Activated naive CD4-positive, alpha-beta T cell treated with anti-CD3 and anti-CD28 coated beads, Interleukin-2, amount 50 U/mL, for 72 hours (primary cell): Measurements from ENCODE around the gene PIP4K2C. TPM values are rescaled to one million over a fixed set of nuclear protein-coding genes. Genes with fewer than 3 reads are reported as not detected.

ENCODE experiments used
- ATAC-seq, 2 donors: fragments of 150-1000 bp; cut with Tn5 transposase; 2 replicates each; pipeline ENCODE4 v1.10.0; 2021; ENCODE audit warnings: mild to moderate bottlenecking in 2 of 2, moderate library complexity in 2 of 2
- DNase-seq, 2 donors: peaks; one replicate each; pipeline ENCODE4 v3.0.0; 2021 to 2022; ENCODE audit warnings: low spot score in 2 of 2
- H3K27ac Mint-ChIP-seq, 2 donors: one replicate each; pipeline ENCODE4 v1.8.0; 2022; ENCODE audit warnings: mild to moderate bottlenecking in 2 of 2, mixed read lengths in 2 of 2
- H3K36me3 Mint-ChIP-seq, 2 donors: one replicate each; pipeline ENCODE4 v1.8.0; 2022; ENCODE audit warnings: mixed read lengths in 2 of 2
- H3K9me3 Mint-ChIP-seq, 2 donors: one replicate each; pipeline ENCODE4 v1.8.0; 2022; ENCODE audit warnings: mixed read lengths in 2 of 2
- total RNA-seq, 2 donors: library from RNA; stranded (reverse); gene quantifications; one replicate each; pipeline ENCODE4 v1.2.3, GENCODE V29; 2022

Gene PIP4K2C
- total RNA-seq, 2 donors from 2014 or later = 13.8 to 43.7 TPM

- no peaks in the 10 kb centered on the region for H3K9me3 Mint-ChIP-seq
- H3K36me3 Mint-ChIP-seq = peaks cover 0 to 4% of the 10 kb centered on the region in 2 donors
- ATAC-seq (peak; percentile 86 to 89), DNase-seq (peak in 1 of 2 donors; percentile 71)
- no peak overlapping the region for H3K27ac Mint-ChIP-seq
Observed at GRCh38 chr12:57621497-57622292, 30.7 kb downstream of the PIP4K2C start.

GRCh38 chr12:57622293-57623245 lies 31.6 kb downstream of the PIP4K2C start:
- ATAC-seq (no peak), DNase-seq (peak in 1 of 2 donors; percentile 2)
- Mint-ChIP-seq H3K36me3 (peaks cover 0 to 4% of the 10 kb centered on the region in 2 donors), H3K9me3 (no peaks in the 10 kb centered on the region), H3K27ac (no peak overlapping the region)

GRCh38 chr12:57623385-57623784 lies 32.4 kb downstream of the PIP4K2C start:
- peak in 1 of 2 donors; percentile 1 for DNase-seq
- no peaks in the 10 kb centered on the region for H3K9me3 Mint-ChIP-seq

GRCh38 chr12:57623811-57624390 lies 32.9 kb downstream of the PIP4K2C start:
- Mint-ChIP-seq H3K27ac (no peak overlapping the region), H3K36me3 (peaks cover 0 to 4% of the 10 kb centered on the region in 2 donors), H3K9me3 (no peaks in the 10 kb centered on the region)
- no peak for ATAC-seq
- peak in 1 of 2 donors; percentile 1 for DNase-seq

More at GRCh38 chr12:57623385-57623784, 32.4 kb downstream of the PIP4K2C start:
- no peak for ATAC-seq
- Mint-ChIP-seq H3K36me3 (peaks cover 0 to 4% of the 10 kb centered on the region in 2 donors), H3K27ac (no peak overlapping the region)

- ATAC-seq = no peak
- no peaks in the 10 kb centered on the region for H3K9me3 Mint-ChIP-seq
- peak in 1 of 2 donors; percentile 1 for DNase-seq
- no peak overlapping the region for H3K27ac Mint-ChIP-seq
- peaks cover 0 to 4% of the 10 kb centered on the region in 2 donors for H3K36me3 Mint-ChIP-seq
Observed at GRCh38 chr12:57624441-57625220, 33.6 kb downstream of the PIP4K2C start.

- DNase-seq (peak in 1 of 2 donors; percentile 2), ATAC-seq (no peak)
- H3K36me3 Mint-ChIP-seq = peaks cover 0 to 4% of the 10 kb centered on the region in 2 donors
- no peaks in the 10 kb centered on the region for H3K9me3 Mint-ChIP-seq
- H3K27ac Mint-ChIP-seq = no peak overlapping the region
Observed at GRCh38 chr12:57625261-57626032, 34.5 kb downstream of the PIP4K2C start.

- Mint-ChIP-seq H3K36me3 (no peaks in the 10 kb centered on the region), H3K9me3 (no peaks in the 10 kb centered on the region), H3K27ac (no peak overlapping the region)
- DNase-seq (peak in 1 of 2 donors; percentile 2), ATAC-seq (no peak)
Observed at GRCh38 chr12:57626111-57626920, 35.3 kb downstream of the PIP4K2C start.

GRCh38 chr12:57626921-57627445 lies 36.0 kb downstream of the PIP4K2C start:
- H3K27ac Mint-ChIP-seq = no peak overlapping the region
- DNase-seq (peak in 1 of 2 donors; percentile 1), ATAC-seq (no peak)
- no peaks in the 10 kb centered on the region for H3K36me3 Mint-ChIP-seq
- H3K9me3 Mint-ChIP-seq = no peaks in the 10 kb centered on the region

GRCh38 chr12:57627501-57628279 lies 36.7 kb downstream of the PIP4K2C start:
- Mint-ChIP-seq H3K36me3 (no peaks in the 10 kb centered on the region), H3K27ac (no peak overlapping the region), H3K9me3 (no peaks in the 10 kb centered on the region)
- peak; percentile 33 to 69 for ATAC-seq
- peak in 1 of 2 donors; percentile 50 for DNase-seq

- ATAC-seq (no peak), DNase-seq (peak in 1 of 2 donors; percentile 2)
- no peaks in the 10 kb centered on the region for H3K36me3 Mint-ChIP-seq
- no peaks in the 10 kb centered on the region for H3K9me3 Mint-ChIP-seq
- H3K27ac Mint-ChIP-seq = no peak overlapping the region
Observed at GRCh38 chr12:57628280-57629191, 37.5 kb downstream of the PIP4K2C start.

GRCh38 chr12:57629897-57630471 lies 39.0 kb downstream of the PIP4K2C start:
- H3K9me3 Mint-ChIP-seq = no peaks in the 10 kb centered on the region
- no peak overlapping the region for H3K27ac Mint-ChIP-seq
- ATAC-seq = no peak
- peak in 1 of 2 donors; percentile 7 for DNase-seq
- H3K36me3 Mint-ChIP-seq = no peaks in the 10 kb centered on the region

- peak in 1 of 2 donors; percentile 2 for DNase-seq
- H3K9me3 Mint-ChIP-seq = no peaks in the 10 kb centered on the region
- no peak for ATAC-seq
- no peaks in the 10 kb centered on the region for H3K36me3 Mint-ChIP-seq
- H3K27ac Mint-ChIP-seq = no peak overlapping the region
Observed at GRCh38 chr12:57630891-57631433, 40.0 kb downstream of the PIP4K2C start.
